ENCODE results near the gene ASF1A. TPM values are rescaled to one million over a fixed set of nuclear protein-coding genes. Genes with fewer than 3 reads are reported as not detected.
A peak's percentile ranks its signal among the peaks of the same experiment; 100 is the strongest.

The ASF1A gene
- total RNA-seq = 10 to 100 TPM; 22.9 to 27.1 TPM
- polyA plus RNA-seq (ENCODE audit: insufficient read length in 6 of 6) = 10 to 100 TPM; 43.2 to 48.7 (median 45.9) TPM
- long read RNA-seq, donor 1, transcript ASF1A-201 (4 exons, 2,362 nt) = major isoform, 52 of 55 reads
- long read RNA-seq, donor 1, partial matches to known transcripts = 0 of 55 reads
- long read RNA-seq, donor 1, other reads (novel, unspliced or antisense) = 0 of 55 reads
- long read RNA-seq, donor 2, transcript ASF1A-201 (4 exons, 2,362 nt) = major isoform, 25 of 25 reads
- long read RNA-seq, donor 2, partial matches to known transcripts = 0 of 25 reads
- long read RNA-seq, donor 2, other reads (novel, unspliced or antisense) = 0 of 25 reads
- long read RNA-seq, donor 3, transcript ASF1A-201 (4 exons, 2,362 nt) = major isoform, 36 of 37 reads
- long read RNA-seq, donor 3, partial matches to known transcripts = 0 of 37 reads
- long read RNA-seq, donor 3, other reads (novel, unspliced or antisense) = 0 of 37 reads
- long read RNA-seq, donor 4, transcript ASF1A-201 (4 exons, 2,362 nt) = major isoform, 5 of 5 reads
- long read RNA-seq, donor 4, partial matches to known transcripts = 0 of 5 reads
- long read RNA-seq, donor 4, other reads (novel, unspliced or antisense) = 0 of 5 reads
- long read RNA-seq, donor 5, transcript ASF1A-201 (4 exons, 2,362 nt) = major isoform, 27 of 35 reads
- long read RNA-seq, donor 5, partial matches to known transcripts = 7 of 35 reads
- long read RNA-seq, donor 5, other reads (novel, unspliced or antisense) = 0 of 35 reads
- long read RNA-seq, donor 6, transcript ASF1A-201 (4 exons, 2,362 nt) = major isoform, 38 of 44 reads
- long read RNA-seq, donor 6, partial matches to known transcripts = 6 of 44 reads
- long read RNA-seq, donor 6, other reads (novel, unspliced or antisense) = 0 of 44 reads
- long read RNA-seq, donor 7, transcript ASF1A-201 (4 exons, 2,362 nt) = major isoform, 12 of 12 reads
- long read RNA-seq, donor 7, partial matches to known transcripts = 0 of 12 reads
- long read RNA-seq, donor 7, other reads (novel, unspliced or antisense) = 0 of 12 reads
- long read RNA-seq, donor 8, transcript ASF1A-201 (4 exons, 2,362 nt) = major isoform, 22 of 22 reads
- long read RNA-seq, donor 8, partial matches to known transcripts = 0 of 22 reads
- long read RNA-seq, donor 8, other reads (novel, unspliced or antisense) = 0 of 22 reads
- long read RNA-seq, donor 9 = 0 reads
- long read RNA-seq, donor 10, partial matches to known transcripts = 1 of 5 reads
- long read RNA-seq, donor 10, other reads (novel, unspliced or antisense) = 0 of 5 reads
- long read RNA-seq, donor 11, transcript ASF1A-201 (4 exons, 2,362 nt) = major isoform, 23 of 24 reads
- long read RNA-seq, donor 11, partial matches to known transcripts = 0 of 24 reads
- long read RNA-seq, donor 11, other reads (novel, unspliced or antisense) = 0 of 24 reads
- long read RNA-seq, donor 12, transcript ASF1A-201 (4 exons, 2,362 nt) = major isoform, 19 of 19 reads
- long read RNA-seq, donor 12, partial matches to known transcripts = 0 of 19 reads
- long read RNA-seq, donor 12, other reads (novel, unspliced or antisense) = 0 of 19 reads

- no peaks in the 10 kb centered on the region for H3K27me3 ChIP-seq
- H3K4me1 ChIP-seq = peaks cover 12 to 46% of the 10 kb centered on the region in 2 donors
- ATAC-seq (peak; percentile 93), DNase-seq (peak; percentile 96 to 99 (median 98))
- no peaks in the 10 kb centered on the region for H3K9me3 ChIP-seq
- H3K36me3 ChIP-seq = no peaks in the 10 kb centered on the region
- peak; percentile 28 to 32 for TF ChIP-seq CTCF (IDR thresholded peaks at IDR 0.05)
- peak within 1 kb of the TSS; percentile 87 to 90 for H3K4me3 ChIP-seq
- peak within 1 kb of the TSS; percentile 93 to 95 for H3K27ac ChIP-seq
- intact Hi-C loops (cut with DNase I) = no loop called here
Measured at GRCh38 chr6:118893807-118894424, at the start of gene ASF1A. Gene ASF1A (plus strand): TSS chr6:118894152. CDS start chr6:118894414, 262 bp downstream.

GRCh38 chr6:118844915-118845314, 49.0 kb upstream of the ASF1A start:
- Histone ChIP-seq H3K4me3 (no peak overlapping the region), H3K27me3 (no peaks in the 10 kb centered on the region), H3K4me1 (no peaks in the 10 kb centered on the region), H3K36me3 (peaks cover 0 to 3% of the 10 kb centered on the region in 2 donors), H3K27ac (no peak overlapping the region), H3K9me3 (no peaks in the 10 kb centered on the region)
- TF ChIP-seq CTCF (IDR thresholded peaks at IDR 0.05) = no peak
- intact Hi-C loops (cut with DNase I) = no loop called here
- ATAC-seq (no peak), DNase-seq (no peak)

- no peak for DNase-seq
- no peaks in the 10 kb centered on the region for H3K27me3 ChIP-seq
- no peak overlapping the region for H3K27ac ChIP-seq
- H3K4me1 ChIP-seq = no peaks in the 10 kb centered on the region
- H3K4me3 ChIP-seq = no peak overlapping the region
- intact Hi-C loops (cut with DNase I) = no loop called here
- H3K9me3 ChIP-seq = no peaks in the 10 kb centered on the region
- TF ChIP-seq CTCF (IDR thresholded peaks at IDR 0.05) = no peak
- no peak for ATAC-seq
- no peaks in the 10 kb centered on the region for H3K36me3 ChIP-seq
Measured at GRCh38 chr6:118853408-118853807, 40.5 kb upstream of the ASF1A start.

- no peaks in the 10 kb centered on the region for H3K4me1 ChIP-seq
- H3K36me3 ChIP-seq = no peaks in the 10 kb centered on the region
- intact Hi-C loops (cut with DNase I) = no loop called here
- no peak for TF ChIP-seq CTCF (IDR thresholded peaks at IDR 0.05)
- ATAC-seq (no peak), DNase-seq (no peak)
- no peak overlapping the region for H3K4me3 ChIP-seq
- H3K9me3 ChIP-seq = no peaks in the 10 kb centered on the region
- H3K27ac ChIP-seq = no peak overlapping the region
- H3K27me3 ChIP-seq = no peaks in the 10 kb centered on the region
Measured at GRCh38 chr6:118856301-118856700, 37.7 kb upstream of the ASF1A start.

All from left lung (tissue), 14 donors.